H1 (cell line): ENCODE data around the gene PNRC1. TPM values are rescaled to one million over a fixed set of nuclear protein-coding genes. Genes with fewer than 3 reads are reported as not detected.

Experiments used
- CTCF ChIA-PET: fragments of 300-600 bp; sonication (Branson Sonifier 250); formaldehyde crosslinking; loops from one replicate; lab custom pipeline; 2021; ENCODE audit not compliant: partially characterized antibody; lab: Charles Lee
- POLR2A ChIA-PET: fragments of 300-600 bp; sonication (Branson Sonifier 250); formaldehyde crosslinking; loops from one replicate; lab custom pipeline; 2021; ENCODE audit warnings: inconsistent platforms; ENCODE audit not compliant: partially characterized antibody; lab: Charles Lee
- DNase-seq, 2 experiments: peaks; one replicate each; pipeline versions ENCODE4 v3.0.0 to v3.0.0-alpha.2; 2010 to 2022; ENCODE audit warnings: low spot score in 2 of 2, low read depth in 1 of 2, mixed read lengths in 1 of 2
- FAIRE-seq: peaks from 2 replicates; lab custom pipeline; 2011; peaks lifted over from hg19 to GRCh38; lab: Jason Lieb, UNC
- H2AFZ ChIP-seq: 2 replicates; pipeline ENCODE4 v1.8.1; 2012; ENCODE audit warnings: low read length, inconsistent platforms
- H2AK5ac ChIP-seq: 2 replicates; pipeline ENCODE4 v1.6.1; 2013; ENCODE audit warnings: low read depth, low read length
- H2BK120ac ChIP-seq: replicated peaks from 2 replicates; pipeline ENCODE3; 2013; ENCODE audit warnings: low read depth, low read length, inconsistent platforms
- H2BK12ac ChIP-seq: 2 replicates; pipeline ENCODE4 v1.6.1; 2013; ENCODE audit warnings: low read depth, low read length
- H2BK15ac ChIP-seq: 2 replicates; pipeline ENCODE4 v1.6.1; 2013; ENCODE audit warnings: low read length
- H2BK20ac ChIP-seq: 2 replicates; pipeline ENCODE4 v1.6.1; 2013; ENCODE audit warnings: low read length
- H2BK5ac ChIP-seq: 2 replicates; pipeline ENCODE4 v1.6.1; 2013; ENCODE audit warnings: low read depth, low read length
- H3K14ac ChIP-seq: 2 replicates; pipeline ENCODE4 v1.6.1; 2013; ENCODE audit warnings: inconsistent platforms; ENCODE audit not compliant: insufficient read length
- H3K18ac ChIP-seq: 2 replicates; pipeline ENCODE4 v1.6.1; 2013; ENCODE audit warnings: low read length; ENCODE audit errors: extremely low read depth
- H3K23ac ChIP-seq: 2 replicates; pipeline ENCODE4 v1.6.1; 2013; ENCODE audit warnings: inconsistent platforms; ENCODE audit not compliant: insufficient read length
- H3K23me2 ChIP-seq: 2 replicates; pipeline ENCODE4 v1.6.1; 2013; ENCODE audit warnings: low read depth, low read length
- H3K27ac ChIP-seq: 2 replicates; pipeline ENCODE4 v1.6.1; 2011; ENCODE audit warnings: low read depth, low read length, inconsistent platforms
- H3K27me3 ChIP-seq, 4 experiments: replicated peaks in 1 of 4; 1 replicate in 1 of 4; 2 replicates in 3 of 4; pipeline versions ENCODE4 v1.6.1 to v1.8.1; 2011 to 2013; ENCODE audit warnings: low read length in 3 of 4, mild to moderate bottlenecking in 3 of 4, inconsistent platforms in 2 of 4, mixed read lengths in 2 of 4, moderate library complexity in 1 of 4; ENCODE audit not compliant: control insufficient read depth in 3 of 4, insufficient read depth in 3 of 4; ENCODE audit errors: extremely low read depth in 1 of 4
- H3K36me3 ChIP-seq, 4 experiments: 2 replicates each; pipeline versions ENCODE4 v1.6.1 to v1.8.1; 2011 to 2013; ENCODE audit warnings: mild to moderate bottlenecking in 4 of 4, low read length in 3 of 4, moderate library complexity in 2 of 4, control low read depth in 1 of 4, inconsistent platforms in 1 of 4; ENCODE audit not compliant: insufficient read depth in 4 of 4, control insufficient read depth in 2 of 4
- H3K4ac ChIP-seq: replicated peaks from 2 replicates; pipeline ENCODE3; 2013; ENCODE audit warnings: low read length, low read depth, mixed read lengths, inconsistent platforms; ENCODE audit not compliant: insufficient read length
- H3K4me1 ChIP-seq, 4 experiments: replicated peaks in 1 of 4; 1 replicate in 1 of 4; 2 replicates in 3 of 4; pipeline versions ENCODE4 v1.6.1 to v1.8.1; 2011 to 2013; ENCODE audit warnings: low read length in 3 of 4, inconsistent platforms in 2 of 4, mixed read lengths in 1 of 4; ENCODE audit not compliant: insufficient read depth in 4 of 4, control insufficient read depth in 3 of 4
- H3K4me2 ChIP-seq, 2 experiments: 2 replicates each; pipeline versions ENCODE4 v1.6.1 to v1.8.1; 2011 to 2013; ENCODE audit warnings: low read depth in 2 of 2, low read length in 2 of 2, control low read depth in 1 of 2, inconsistent platforms in 1 of 2, mild to moderate bottlenecking in 1 of 2; ENCODE audit not compliant: insufficient read depth in 1 of 2
- H3K4me3 ChIP-seq, 4 experiments: fragments of 200-600, 300-600 bp in 1 of 4; sonication (generic), shearing (Covaris generic), sonication (Bioruptor Twin) in 1 of 4; 2 replicates each; pipeline versions ENCODE4 v1.5.1 to v1.8.1; 2011 to 2016; ENCODE audit warnings: low read length in 4 of 4, low read depth in 3 of 4, control low read depth in 2 of 4, inconsistent platforms in 2 of 4, mild to moderate bottlenecking in 2 of 4, mixed read lengths in 1 of 4, moderate library complexity in 1 of 4; ENCODE audit not compliant: insufficient read depth in 2 of 4; ENCODE audit errors: extremely low read depth in 1 of 4
- H3K56ac ChIP-seq: replicated peaks from 2 replicates; pipeline ENCODE3; 2013; ENCODE audit warnings: low read depth, mild to moderate bottlenecking, mixed read lengths, low read length, inconsistent platforms; ENCODE audit not compliant: insufficient read length
- H3K79me1 ChIP-seq: 2 replicates; pipeline ENCODE4 v1.6.1; 2013; ENCODE audit warnings: low read depth, low read length, control low read depth
- H3K79me2 ChIP-seq, 2 experiments: 2 replicates each; pipeline versions ENCODE4 v1.6.1 to v1.8.1; 2012 to 2013; ENCODE audit warnings: low read length in 2 of 2, mild to moderate bottlenecking in 2 of 2, inconsistent platforms in 1 of 2; ENCODE audit not compliant: insufficient read depth in 2 of 2, control insufficient read depth in 1 of 2
- H3K9ac ChIP-seq, 4 experiments: replicated peaks in 1 of 4; 1 replicate in 1 of 4; 2 replicates in 3 of 4; pipeline versions ENCODE4 v1.6.1 to v1.8.1; 2011 to 2013; ENCODE audit warnings: low read depth in 3 of 4, low read length in 3 of 4, control low read depth in 2 of 4, mild to moderate bottlenecking in 2 of 4, moderate library complexity in 2 of 4, inconsistent platforms in 1 of 4; ENCODE audit errors: extremely low read depth in 1 of 4
- H3K9me3 ChIP-seq, 2 experiments: 2 replicates each; pipeline versions ENCODE4 v1.6.1 to v1.8.1; 2012 to 2013; ENCODE audit warnings: mild to moderate bottlenecking in 2 of 2, moderate library complexity in 2 of 2, control low read depth in 1 of 2, inconsistent platforms in 1 of 2, low read depth in 1 of 2, low read length in 1 of 2, mixed read lengths in 1 of 2; ENCODE audit not compliant: insufficient read depth in 2 of 2
- H4K20me1 ChIP-seq, 2 experiments: replicated peaks in 1 of 2; 2 replicates each; pipeline versions ENCODE3 to v1.8.1; 2011 to 2013; ENCODE audit warnings: inconsistent platforms in 2 of 2, low read length in 2 of 2, mild to moderate bottlenecking in 1 of 2; ENCODE audit not compliant: insufficient read depth in 2 of 2, control insufficient read depth in 1 of 2
- H4K5ac ChIP-seq: 2 replicates; pipeline ENCODE4 v1.6.1; 2013; ENCODE audit warnings: low read length, low read depth, mixed read lengths, inconsistent platforms; ENCODE audit not compliant: insufficient read length
- H4K8ac ChIP-seq: 2 replicates; pipeline ENCODE4 v1.8.0; 2013; ENCODE audit warnings: mild to moderate bottlenecking, moderate library complexity, low read length, inconsistent platforms; ENCODE audit not compliant: insufficient read depth; ENCODE audit errors: extremely low read depth
- H4K91ac ChIP-seq: replicated peaks from 2 replicates; pipeline ENCODE3; 2013; ENCODE audit warnings: low read length, mixed read lengths, inconsistent platforms; ENCODE audit not compliant: insufficient read length
- CBX8 ChIP-seq: fragments of 300-800, 300-1000 bp; sonication (generic); IDR thresholded peaks from 2 replicates; pipeline ENCODE4 v1.7.1; 2016; ENCODE audit warnings: low read depth, low read length, borderline replicate concordance
- CEBPB ChIP-seq: IDR thresholded peaks from 2 replicates; pipeline ENCODE4 v1.6.1; 2012; ENCODE audit warnings: low read depth, low read length
- JUN ChIP-seq: IDR thresholded peaks from 2 replicates; pipeline ENCODE4 v1.6.1; 2011; ENCODE audit warnings: low read depth, mild to moderate bottlenecking, improper control_type of control experiment, low read length
- RAD21 ChIP-seq, 2 experiments: IDR thresholded peaks in 1 of 2; conservative IDR thresholded peaks in 1 of 2; 2 replicates each; pipeline ENCODE4 v1.6.1; 2011; ENCODE audit warnings: low read depth in 2 of 2, low read length in 2 of 2, improper control_type of control experiment in 1 of 2, inconsistent platforms in 1 of 2, mild to moderate bottlenecking in 1 of 2, moderate library complexity in 1 of 2
- RXRA ChIP-seq: IDR thresholded peaks from 2 replicates; pipeline ENCODE4 v1.6.1; 2011; ENCODE audit warnings: low read depth, mild to moderate bottlenecking, low read length, moderate library complexity; ENCODE audit not compliant: insufficient read depth
- SP2 ChIP-seq: IDR thresholded peaks from 2 replicates; pipeline ENCODE4 v1.6.1; 2012; ENCODE audit warnings: mild to moderate bottlenecking, low read length, inconsistent platforms
- ZNF274 ChIP-seq: IDR thresholded peaks from 2 replicates; pipeline ENCODE4 v1.7.0; 2012; ENCODE audit warnings: low read length, borderline replicate concordance; ENCODE audit errors: extremely low read depth
- WGBS, 2 experiments: shearing (Covaris generic) in 1 of 2; methylation state at CpG; one replicate each; pipeline versions ENCODE4 v1.1.6 to v1.1.7; 2013 to 2015; ENCODE audit warnings: low lambda C conversion rate in 2 of 2, mixed read lengths in 2 of 2, inconsistent platforms in 1 of 2, low coverage in 1 of 2, missing lambda C conversion rate in 1 of 2; ENCODE audit not compliant: insufficient replicate concordance in 2 of 2, insufficient coverage in 1 of 2, insufficient read length in 1 of 2; ENCODE audit errors: extremely low coverage in 1 of 2, missing lambda C conversion rate in 1 of 2; 5-methylcytosine and 5-hydroxymethylcytosine counted together
- long read RNA-seq, 2 experiments: library from RNA in 1 of 2; library from capped mRNA in 1 of 2; stranded (forward); transcript quantifications; one replicate each; pipeline ENCODE4 v2.0.0, GENCODE V29; 2021; ENCODE audit warnings: inconsistent platforms in 1 of 2
- polyA minus RNA-seq, 3 experiments: library from RNA; depleted of rRNA, polyadenylated mRNA; stranded (reverse); fragments of >200 nt; gene quantifications; 1 replicate in 2 of 3; 2 replicates in 1 of 3; pipeline ENCODE4 v1.2.3, GENCODE V29; 2011
- polyA plus RNA-seq, 7 experiments: library from polyadenylated mRNA; depleted of rRNA in 3 of 7; stranded (reverse) in 5 of 7; unstranded in 2 of 7; fragments of >200 nt in 5 of 7; fragments of 200-250 nt in 2 of 7; gene quantifications; 1 replicate in 5 of 7; 2 replicates in 1 of 7; 4 replicates in 1 of 7; pipeline versions ENCODE4 v1.2.1 to v1.2.3, GENCODE V29; 2011 to 2013; ENCODE audit warnings: missing spikeins in 2 of 7, mixed read lengths in 2 of 7
- total RNA-seq: library from RNA; stranded (reverse); fragmentation: NEBNext Ultra II Directional; extraction: Animal tissue kit (Norgen Biotek cat#: 25700); gene quantifications from 2 replicates; pipeline ENCODE4 v1.2.1, GENCODE V29; 2021

The PNRC1 gene
- 48.5 and 50.2 TPM in 2 replicates for total RNA-seq
- polyA plus RNA-seq (2011; rRNA removed): 6.3 and 8.2 TPM in 2 replicates
- 6.7 TPM for polyA plus RNA-seq (2011; cell fraction: cytosol; rRNA removed)
- polyA plus RNA-seq (2011; cell fraction: nucleus; rRNA removed): 8.1 TPM
- polyA plus RNA-seq (2012, experiment 1 of 2): 13.9 to 25.1 TPM (median 17.9 TPM) in 4 replicates
- polyA plus RNA-seq (2012, experiment 2 of 2): 12.5 TPM
- polyA plus RNA-seq (2013, experiment 1 of 2): 19.2 TPM
- polyA plus RNA-seq (2013, experiment 2 of 2): 17.2 TPM
- 5.6 and 9.4 TPM in 2 replicates for polyA minus RNA-seq (2011; rRNA and poly(A)+ RNA removed)
- 24.0 TPM for polyA minus RNA-seq (2011; cell fraction: cytosol; rRNA and poly(A)+ RNA removed)
- polyA minus RNA-seq (2011; cell fraction: nucleus; rRNA and poly(A)+ RNA removed): 35.3 TPM
- long read RNA-seq, experiment 1, transcript PNRC1-201 (2 exons, 2,065 nt): major isoform, 27 of 33 reads
- long read RNA-seq, experiment 1, partial matches to known transcripts: 4 of 33 reads
- long read RNA-seq, experiment 1, other reads (novel, unspliced or antisense): 2 of 33 reads
- long read RNA-seq, experiment 2, partial matches to known transcripts: 0 of 2 reads
- long read RNA-seq, experiment 2, other reads (novel, unspliced or antisense): 2 of 2 reads

DNA sequence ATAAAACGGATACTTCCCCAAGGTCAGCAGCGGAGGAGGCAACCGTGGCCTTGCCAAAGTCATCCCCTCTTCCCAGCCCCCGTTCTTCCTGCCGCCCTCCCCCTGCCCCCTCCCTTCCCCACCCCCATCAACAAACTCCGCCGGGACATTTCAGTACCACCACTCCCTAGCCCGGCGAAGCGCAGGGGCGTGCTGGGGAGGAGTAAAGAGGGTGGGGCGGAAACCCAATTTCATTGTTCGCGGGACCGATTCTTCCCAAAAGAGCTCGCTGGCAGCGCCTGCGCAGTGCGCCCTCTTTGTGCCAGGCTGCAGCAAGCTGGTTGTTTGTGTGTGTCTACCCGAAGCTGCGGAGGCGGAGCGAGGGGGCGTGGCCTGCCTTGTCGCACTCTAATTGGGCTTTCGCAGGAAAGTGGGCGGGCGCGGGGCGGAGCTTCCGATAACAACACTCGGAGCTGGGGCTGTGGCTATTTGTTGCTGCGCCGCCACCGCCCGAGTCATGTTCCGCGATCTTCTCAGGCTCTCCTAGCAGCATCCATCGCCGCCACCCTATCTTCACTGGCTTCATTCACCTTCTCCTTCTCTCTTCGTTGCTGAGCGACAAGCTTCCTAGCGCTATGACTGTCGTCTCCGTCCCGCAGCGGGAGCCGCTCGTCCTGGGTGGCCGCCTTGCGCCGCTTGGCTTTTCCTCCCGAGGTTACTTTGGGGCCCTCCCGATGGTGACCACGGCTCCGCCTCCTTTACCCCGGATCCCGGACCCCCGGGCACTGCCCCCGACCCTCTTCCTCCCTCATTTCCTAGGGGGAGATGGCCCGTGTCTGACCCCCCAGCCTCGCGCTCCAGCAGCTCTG is at the start of gene PNRC1:
Gene PNRC1, plus strand, starts transcription at position 471 of the 848 bp plus-strand sequence. Its CDS starts 144 bp downstream, at position 615.
- peaks cover 8 to 27% of the 10 kb centered on the region in 2 experiments; a peak in 3 of 4 replicates for H3K79me2 ChIP-seq
- 4% methylated on average over 41 of the region's 63 CpGs; no CpG with 5 or more reads in 1 of the 2 experiments for WGBS, 2 experiments
- H2BK15ac ChIP-seq: peak within 1 kb of the TSS; percentile 76; the same call in 1 of the 2 replicates
- peak within 1 kb of the TSS; percentile 97; the same call in 1 of the 2 replicates for H2AK5ac ChIP-seq
- no peak within 1 kb of the TSS for H3K23ac ChIP-seq
- H3K9ac ChIP-seq: peak within 1 kb of the TSS; percentile 92 to 99 (median 96)
- CTCF ChIA-PET: interaction anchor here (0.6 to 4.0 kb wide), 10 partner anchors 13 to 108 kb away, joined by 3 to 40 read pairs (median 4); partner anchors contain the start of gene SRSF12
- peaks cover 8 to 26% (median 12%) of the 10 kb centered on the region in 4 experiments for H3K4me1 ChIP-seq
- H3K4me2 ChIP-seq: peak within 1 kb of the TSS; percentile 86 to 98
- H4K91ac ChIP-seq: peak within 1 kb of the TSS; percentile 96
- no peaks in the 10 kb centered on the region for H3K27me3 ChIP-seq
- peak within 1 kb of the TSS; percentile 93; the same call in 1 of the 2 replicates for H3K18ac ChIP-seq
- H3K4ac ChIP-seq: peak within 1 kb of the TSS; percentile 92
- no peak for FAIRE-seq
- no peak within 1 kb of the TSS for H3K14ac ChIP-seq
- peak within 1 kb of the TSS; percentile 94 for H3K56ac ChIP-seq
- H3K27ac ChIP-seq: peak within 1 kb of the TSS; percentile 95
- H4K8ac ChIP-seq: peak within 1 kb of the TSS; percentile 100
- H3K36me3 ChIP-seq: peaks cover 0 to 15% (median 3%) of the 10 kb centered on the region in 4 experiments; a peak in 2 of 8 replicates
- no peaks in the 10 kb centered on the region for H3K9me3 ChIP-seq
- H4K5ac ChIP-seq: peak within 1 kb of the TSS; percentile 95
- H2BK5ac ChIP-seq: peak within 1 kb of the TSS; percentile 98
- POLR2A ChIA-PET: interaction anchor here (0.6 to 2.2 kb wide), 20 partner anchors 8 to 1379 kb away, joined by 3 to 11 read pairs (median 4); partner anchors contain the start of genes AKIRIN2, RNGTT and SRSF12
- H2BK20ac ChIP-seq: no peak within 1 kb of the TSS
- H2AFZ ChIP-seq: peak within 1 kb of the TSS; percentile 84
- peak within 1 kb of the TSS; percentile 79 to 98 (median 94) for H3K4me3 ChIP-seq
- H3K79me1 ChIP-seq: no peaks in the 10 kb centered on the region
- DNase-seq: peak; percentile 100
- peak within 1 kb of the TSS; percentile 65 for H2BK120ac ChIP-seq
- peaks cover 6 to 8% of the 10 kb centered on the region in 2 experiments for H4K20me1 ChIP-seq
- peak within 1 kb of the TSS; percentile 98; the same call in 1 of the 2 replicates for H2BK12ac ChIP-seq
- peaks cover 8% of the 10 kb centered on the region for H3K23me2 ChIP-seq
- TF ChIP-seq JUN: no peak
- TF ChIP-seq ZNF274: no peak
- TF ChIP-seq CBX8: no peak
- TF ChIP-seq RAD21 (IDR thresholded peaks at IDR 0.05 in 1 of 2, conservative IDR thresholded peaks at IDR 0.05 in 1 of 2; ENCODE audit: low read depth in 2 of 2, low read length in 2 of 2): no peak
- TF ChIP-seq RXRA: no peak
- no peak for TF ChIP-seq CEBPB
- no peak for TF ChIP-seq SP2
